OCI-LY1 (cell line): ENCODE data around the gene HOXA10.
A peak's percentile ranks its signal among the peaks of the same experiment; 100 is the strongest.

Experiments used
- H2AFZ ChIP-seq: fragments of 200-600 bp; sonication (generic), shearing (Covaris generic); 2 replicates; pipeline ENCODE4 v1.6.0; 2014; ENCODE audit warnings: antibody characterized with exemption, mild to moderate bottlenecking, low read length
- H3F3A ChIP-seq: fragments of 200-600 bp; sonication (generic), shearing (Covaris generic); 2 replicates; pipeline ENCODE4 v1.6.0; 2014; ENCODE audit warnings: mild to moderate bottlenecking, antibody characterized with exemption, low read length, moderate library complexity; ENCODE audit not compliant: insufficient read depth
- H3K27ac ChIP-seq: fragments of 200-600 bp; sonication (generic); 2 replicates; pipeline ENCODE4 v1.5.1; 2014; ENCODE audit warnings: low read length, mixed run types, mild to moderate bottlenecking, low read depth; ENCODE audit not compliant: poor library complexity, severe bottlenecking
- H3K27me3 ChIP-seq: fragments of 200-600 bp; sonication (generic); 2 replicates; pipeline ENCODE4 v1.6.0; 2014; ENCODE audit warnings: antibody characterized with exemption, mild to moderate bottlenecking, low read length, moderate library complexity; ENCODE audit not compliant: insufficient read depth
- H3K36me3 ChIP-seq: fragments of 200-600 bp; sonication (generic); 2 replicates; pipeline ENCODE4 v1.6.1; 2014; ENCODE audit warnings: mild to moderate bottlenecking, antibody characterized with exemption, low read length, moderate library complexity, mixed read lengths; ENCODE audit not compliant: insufficient read depth
- H3K4me1 ChIP-seq: fragments of 200-600 bp; sonication (generic); 2 replicates; pipeline ENCODE4 v1.5.1; 2014; ENCODE audit warnings: mild to moderate bottlenecking, low read length, moderate library complexity; ENCODE audit not compliant: insufficient read depth, severe bottlenecking
- H3K4me2 ChIP-seq: fragments of 200-600 bp; sonication (generic), shearing (Covaris generic); 2 replicates; pipeline ENCODE4 v1.6.1; 2014; ENCODE audit warnings: low read length
- H3K4me3 ChIP-seq: fragments of 200-600 bp; sonication (generic); 2 replicates; pipeline ENCODE4 v1.5.1; 2014; ENCODE audit warnings: low read length, low read depth, mild to moderate bottlenecking, mixed read lengths; ENCODE audit not compliant: poor library complexity, severe bottlenecking
- H3K79me2 ChIP-seq: fragments of 200-600 bp; shearing (Covaris generic); 2 replicates; pipeline ENCODE4 v1.6.1; 2016; ENCODE audit warnings: mixed run types, low read length, mixed read lengths; ENCODE audit not compliant: insufficient read depth
- H3K9ac ChIP-seq: fragments of 200-600 bp; sonication (generic), shearing (Covaris generic); 2 replicates; pipeline ENCODE4 v1.6.1; 2014; ENCODE audit warnings: mild to moderate bottlenecking, low read length, mixed read lengths
- H3K9me2 ChIP-seq: fragments of 200-600 bp; sonication (generic), shearing (Covaris generic); 2 replicates; pipeline ENCODE4 v1.6.1; 2014; ENCODE audit warnings: low read depth, mild to moderate bottlenecking, low read length, mixed read lengths
- H3K9me3 ChIP-seq: fragments of 200-600 bp; shearing (Covaris generic); 2 replicates; pipeline ENCODE4 v1.6.1; 2014; ENCODE audit warnings: low read length, mixed read lengths
- H4K20me1 ChIP-seq: fragments of 200-600 bp; sonication (generic), shearing (Covaris generic); 2 replicates; pipeline ENCODE4 v1.6.0; 2016; ENCODE audit warnings: mild to moderate bottlenecking, low read length; ENCODE audit not compliant: insufficient read depth
- CTCF ChIP-seq: fragments of 200-600 bp; sonication (generic), shearing (Covaris generic); IDR thresholded peaks from 2 replicates; pipeline ENCODE4 v1.5.1; 2017; ENCODE audit warnings: mild to moderate bottlenecking, antibody characterized with exemption, low read length, moderate library complexity, mixed read lengths
- EZH2 ChIP-seq: fragments of 200-600 bp; sonication (generic), shearing (Covaris generic); IDR thresholded peaks from 2 replicates; pipeline ENCODE4 v1.8.0; 2017; ENCODE audit warnings: borderline replicate concordance, mixed run types, mild to moderate bottlenecking, antibody characterized with exemption, low read length, moderate library complexity, mixed read lengths

The HOXA10 gene

DNA sequence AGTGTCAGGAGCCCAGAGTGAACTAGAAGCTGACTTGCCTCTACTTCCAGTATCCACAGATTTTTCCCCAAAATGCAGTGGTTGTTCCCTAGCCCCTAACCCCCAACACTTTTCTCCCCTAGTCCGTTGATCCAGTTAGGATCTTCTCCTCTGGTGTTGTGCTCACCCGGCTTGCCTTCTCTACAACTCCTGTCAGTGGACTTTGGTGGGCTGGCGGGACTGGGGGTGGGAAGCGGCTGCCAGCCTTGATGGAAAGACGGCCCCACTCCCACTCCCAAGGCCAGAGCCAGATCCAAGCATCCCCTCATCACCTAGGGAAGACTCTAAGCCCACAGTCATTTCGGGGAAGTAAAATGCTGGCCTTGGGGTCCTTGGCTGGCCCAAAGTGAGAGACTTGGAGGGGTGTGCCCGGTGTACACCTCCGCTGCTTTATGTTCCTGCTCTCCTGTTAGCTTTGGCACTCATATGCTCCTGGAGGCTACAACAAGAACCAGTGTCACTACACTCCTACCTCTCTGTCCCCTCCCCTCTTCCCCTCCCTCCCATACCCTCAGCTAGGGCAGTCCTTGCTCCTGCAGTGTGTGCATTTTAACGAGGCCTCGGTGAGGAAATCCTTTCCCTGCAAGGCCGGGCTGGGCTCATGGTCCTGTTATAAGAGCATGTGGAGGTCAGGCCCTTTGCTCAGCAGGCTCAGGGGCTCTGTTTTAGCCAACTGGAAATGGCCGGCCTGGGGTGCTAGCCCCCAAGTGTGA lies 930 bp upstream of the HOXA10 start:
- H3K4me2 ChIP-seq, result no peak overlapping the region
- H3K4me1 ChIP-seq, result peaks cover 16% of the 10 kb centered on the region
- no peaks in the 10 kb centered on the region for H3K9me3 ChIP-seq
- H3K79me2 ChIP-seq, result no peaks in the 10 kb centered on the region
- H4K20me1 ChIP-seq, result no peaks in the 10 kb centered on the region
- H3K27ac ChIP-seq, result no peak overlapping the region
- no peak overlapping the region for H3K4me3 ChIP-seq
- no peaks in the 10 kb centered on the region for H3F3A ChIP-seq
- H3K36me3 ChIP-seq, result no peaks in the 10 kb centered on the region
- TF ChIP-seq EZH2 (no peak), CTCF (no peak)
- no peak overlapping the region for H3K9ac ChIP-seq
- peaks cover 9% of the 10 kb centered on the region; the same call in 1 of the 2 replicates for H3K27me3 ChIP-seq
- no peak overlapping the region for H2AFZ ChIP-seq
- no peaks in the 10 kb centered on the region for H3K9me2 ChIP-seq

- Histone ChIP-seq H3K4me2 (peak overlapping the region; percentile 90), H3K36me3 (no peaks in the 10 kb centered on the region), H3K79me2 (no peaks in the 10 kb centered on the region), H3F3A (no peaks in the 10 kb centered on the region), H3K4me1 (peaks cover 16% of the 10 kb centered on the region), H3K27ac (no peak overlapping the region), H3K27me3 (peaks cover 9% of the 10 kb centered on the region; the same call in 1 of the 2 replicates), H3K4me3 (peak overlapping the region; percentile 67), H3K9ac (peak overlapping the region; percentile 61), H2AFZ (peak overlapping the region; percentile 13; the same call in 1 of the 2 replicates), H3K9me3 (no peaks in the 10 kb centered on the region), H4K20me1 (no peaks in the 10 kb centered on the region), H3K9me2 (no peaks in the 10 kb centered on the region)
- TF ChIP-seq CTCF, result no peak
- TF ChIP-seq EZH2, result no peak
These were observed 587 bp downstream of the HOXA10 start for GRCh38 chr7:27173511-27173955.

DNA sequence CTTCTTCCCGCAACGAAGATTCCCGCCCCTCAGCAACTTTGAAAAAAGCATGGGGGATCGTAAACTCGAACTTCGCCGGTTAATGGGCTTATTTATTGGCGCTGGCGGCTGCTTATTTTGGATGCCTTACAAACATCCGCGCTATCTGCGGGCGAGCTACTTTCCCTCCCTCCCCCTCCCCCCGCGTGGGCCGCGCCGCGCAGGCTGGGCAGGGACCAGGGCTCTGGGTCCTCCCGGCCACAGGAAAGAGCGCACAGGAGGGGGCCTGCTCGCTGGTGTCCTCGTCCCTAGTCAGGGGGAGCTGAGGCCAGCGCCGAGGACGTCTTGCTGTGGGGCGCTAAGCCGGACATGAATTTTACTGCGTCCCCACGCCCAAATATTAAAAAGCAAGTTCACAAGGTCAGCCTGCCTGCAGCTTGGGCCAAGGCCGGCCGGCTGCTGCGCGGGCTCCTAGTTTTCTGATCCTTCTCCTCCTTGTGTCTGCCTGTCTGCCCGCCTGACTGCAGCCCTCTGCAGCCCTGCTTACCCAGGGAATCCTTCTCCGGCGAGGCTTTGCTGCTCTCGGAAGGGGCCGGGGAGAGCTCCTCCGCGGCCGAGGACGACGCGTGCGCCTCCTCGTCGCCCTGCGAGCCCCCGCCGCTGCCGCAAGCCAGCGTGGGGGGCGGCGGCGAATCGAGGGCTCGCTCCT lies 1.2 kb downstream of the HOXA10 start:
- Histone ChIP-seq H3F3A (no peaks in the 10 kb centered on the region), H3K9me3 (no peaks in the 10 kb centered on the region), H3K4me1 (peaks cover 16% of the 10 kb centered on the region), H2AFZ (peak overlapping the region; percentile 13; the same call in 1 of the 2 replicates), H3K79me2 (no peaks in the 10 kb centered on the region), H3K9me2 (no peaks in the 10 kb centered on the region), H3K27ac (no peak overlapping the region), H3K4me3 (peak overlapping the region; percentile 67), H3K36me3 (no peaks in the 10 kb centered on the region), H3K27me3 (peaks cover 9% of the 10 kb centered on the region; the same call in 1 of the 2 replicates), H3K4me2 (peak overlapping the region; percentile 90), H3K9ac (peak overlapping the region; percentile 61), H4K20me1 (no peaks in the 10 kb centered on the region)
- TF ChIP-seq EZH2, result no peak
- TF ChIP-seq CTCF, result no peak
